SK-N-SH (cell line): ENCODE results near the gene CCDC141. TPM values are rescaled to one million over a fixed set of nuclear protein-coding genes. Genes with fewer than 3 reads are reported as not detected.

Source experiments
- CTCF ChIA-PET: fragments of 300-600, 350-600 bp; formaldehyde crosslinking; extraction: SDS; loops from one replicate; lab custom pipeline; 2021; lab: Yijun Ruan, JAX
- POLR2A ChIA-PET: fragments of 350-600 bp; sonication (Branson Sonifier 250); formaldehyde crosslinking; extraction: SDS; loops from one replicate; lab custom pipeline; 2020; ENCODE audit warnings: antibody characterized with exemption, inconsistent platforms; lab: Yijun Ruan, JAX
- DNase-seq: peaks from one replicate; pipeline ENCODE4 v3.0.0; 2012
- H2AFZ ChIP-seq: fragments of 200-600 bp; sonication (generic); 2 replicates; pipeline ENCODE4 v1.8.1; 2016; ENCODE audit warnings: antibody characterized with exemption, mild to moderate bottlenecking, low read depth
- H3F3A ChIP-seq: fragments of 200-600 bp; sonication (generic); replicated peaks from 2 replicates; pipeline ENCODE3; 2016; ENCODE audit warnings: antibody characterized with exemption, mild to moderate bottlenecking; ENCODE audit not compliant: insufficient read depth
- H3K27ac ChIP-seq, 2 experiments: fragments of 200-500 bp in 1 of 2; fragments of 200-600 bp in 1 of 2; sonication (Bioruptor generic) in 1 of 2; sonication (generic), shearing (Covaris generic) in 1 of 2; 2 replicates each; pipeline versions ENCODE4 v1.5.1 to v1.6.1; 2014 to 2016; ENCODE audit warnings: low read depth in 2 of 2, inconsistent platforms in 1 of 2, low read length in 1 of 2, mild to moderate bottlenecking in 1 of 2, mixed read lengths in 1 of 2
- H3K27me3 ChIP-seq: fragments of 200-600 bp; sonication (generic), shearing (Covaris generic); 2 replicates; pipeline ENCODE4 v1.6.1; 2016; ENCODE audit warnings: mixed run types; ENCODE audit not compliant: insufficient read depth
- H3K36me3 ChIP-seq, 2 experiments: fragments of 200-500 bp in 1 of 2; fragments of 200-600 bp in 1 of 2; sonication (Bioruptor generic) in 1 of 2; sonication (generic) in 1 of 2; replicated peaks in 1 of 2; 2 replicates each; pipeline versions ENCODE3 to v1.5.1; 2014 to 2016; ENCODE audit warnings: low read length in 1 of 2, mild to moderate bottlenecking in 1 of 2; ENCODE audit not compliant: insufficient read depth in 2 of 2, control insufficient read depth in 1 of 2
- H3K4me1 ChIP-seq, 2 experiments: fragments of 200-500 bp in 1 of 2; fragments of 200-600 bp in 1 of 2; sonication (Bioruptor generic) in 1 of 2; sonication (generic), shearing (Covaris generic) in 1 of 2; 2 replicates each; pipeline versions ENCODE4 v1.5.1 to v1.6.1; 2014 to 2016; ENCODE audit warnings: low read depth in 1 of 2, low read length in 1 of 2, mixed run types in 1 of 2; ENCODE audit not compliant: insufficient read depth in 2 of 2, control insufficient read depth in 1 of 2
- H3K4me2 ChIP-seq: fragments of 200-600 bp; sonication (generic), shearing (Covaris generic); 2 replicates; pipeline ENCODE4 v1.6.1; 2017; ENCODE audit warnings: mixed run types
- H3K4me3 ChIP-seq, 2 experiments: fragments of 200-500 bp in 1 of 2; fragments of 200-600 bp in 1 of 2; sonication (Bioruptor generic) in 1 of 2; sonication (generic), shearing (Covaris generic) in 1 of 2; 2 replicates each; pipeline versions ENCODE4 v1.5.1 to v1.8.1; 2014 to 2016; ENCODE audit warnings: low read depth in 2 of 2, inconsistent platforms in 1 of 2, low read length in 1 of 2, mild to moderate bottlenecking in 1 of 2, mixed read lengths in 1 of 2, moderate library complexity in 1 of 2
- H3K79me2 ChIP-seq: fragments of 200-600 bp; sonication (generic); 2 replicates; pipeline ENCODE4 v1.8.1; 2017; ENCODE audit warnings: mild to moderate bottlenecking; ENCODE audit not compliant: insufficient read depth
- H3K9ac ChIP-seq: fragments of 200-600 bp; sonication (generic); 2 replicates; pipeline ENCODE4 v1.6.1; 2017; ENCODE audit warnings: mixed run types
- H3K9me2 ChIP-seq: fragments of 200-600 bp; sonication (generic); 2 replicates; pipeline ENCODE4 v1.6.1; 2017; ENCODE audit warnings: mixed run types
- H3K9me3 ChIP-seq: fragments of 200-600 bp; sonication (generic); 2 replicates; pipeline ENCODE4 v1.6.1; 2017; ENCODE audit warnings: mixed run types, mild to moderate bottlenecking, moderate library complexity
- H4K20me1 ChIP-seq: fragments of 200-600 bp; sonication (generic); 2 replicates; pipeline ENCODE4 v1.6.1; 2017; ENCODE audit warnings: mild to moderate bottlenecking, mixed run types; ENCODE audit not compliant: insufficient read depth
- CTCF ChIP-seq: fragments of 200-600 bp; sonication (generic); IDR thresholded peaks from 2 replicates; pipeline ENCODE4 v1.6.1; 2017; ENCODE audit warnings: antibody characterized with exemption, mild to moderate bottlenecking, moderate library complexity
- ELF1 ChIP-seq: IDR thresholded peaks from 2 replicates; pipeline ENCODE4 v1.4.0; 2012
- EP300 ChIP-seq, 2 experiments: IDR thresholded peaks; 2 replicates each; pipeline versions ENCODE4 v1.4.0 to v1.6.1; 2012; ENCODE audit warnings: borderline replicate concordance in 1 of 2, low read depth in 1 of 2, low read length in 1 of 2
- JUND ChIP-seq: IDR thresholded peaks from 2 replicates; pipeline ENCODE4 v1.4.0; 2012
- MAX ChIP-seq: IDR thresholded peaks from 2 replicates; pipeline ENCODE4 v1.4.0; 2012; ENCODE audit warnings: low read depth
- MEF2A ChIP-seq: IDR thresholded peaks from 2 replicates; pipeline ENCODE4 v1.4.0; 2012; ENCODE audit warnings: low read depth, borderline replicate concordance
- NFIC ChIP-seq: IDR thresholded peaks from 2 replicates; pipeline ENCODE4 v1.4.0; 2012; ENCODE audit warnings: borderline replicate concordance
- NRF1 ChIP-seq: IDR thresholded peaks from 2 replicates; pipeline ENCODE4 v1.6.1; 2012; ENCODE audit warnings: low read depth, mild to moderate bottlenecking, low read length
- PBX3 ChIP-seq: IDR thresholded peaks from 2 replicates; pipeline ENCODE4; 2012
- POLR2AphosphoS5 ChIP-seq: IDR thresholded peaks from 2 replicates; pipeline ENCODE4 v1.6.1; 2012; ENCODE audit warnings: low read depth, low read length
- RAD21 ChIP-seq: IDR thresholded peaks from 2 replicates; pipeline ENCODE4 v1.6.1; 2012; ENCODE audit warnings: mild to moderate bottlenecking, low read length
- RCOR1 ChIP-seq: fragments of 150-350 bp; IDR thresholded peaks from 2 replicates; pipeline ENCODE4 v1.6.1; 2017; ENCODE audit warnings: antibody characterized with exemption, low read length
- RFX5 ChIP-seq: IDR thresholded peaks from 2 replicates; pipeline ENCODE4 v1.6.1; 2012; ENCODE audit warnings: mild to moderate bottlenecking, improper control_type of control experiment, low read length
- SIN3A ChIP-seq: IDR thresholded peaks from 2 replicates; pipeline ENCODE4 v1.6.1; 2012; ENCODE audit warnings: low read depth, mild to moderate bottlenecking, low read length, moderate library complexity, borderline replicate concordance
- TAF1 ChIP-seq: IDR thresholded peaks from 2 replicates; pipeline ENCODE4 v1.6.1; 2012; ENCODE audit warnings: low read depth, mild to moderate bottlenecking, low read length, moderate library complexity, borderline replicate concordance
- TCF12 ChIP-seq: IDR thresholded peaks from 2 replicates; pipeline ENCODE4 v1.4.0; 2012
- USF1 ChIP-seq: IDR thresholded peaks from 2 replicates; pipeline ENCODE4 v1.4.0; 2012; ENCODE audit warnings: low read depth, borderline replicate concordance
- ZBTB33 ChIP-seq: IDR thresholded peaks from 2 replicates; pipeline ENCODE4 v1.4.0; 2012; ENCODE audit warnings: low read depth, borderline replicate concordance
- WGBS: methylation state at CpG from one replicate; pipeline ENCODE4 v1.1.6; 2017; ENCODE audit warnings: low lambda C conversion rate; 5-methylcytosine and 5-hydroxymethylcytosine counted together
- polyA plus RNA-seq, 3 experiments: library from polyadenylated mRNA; depleted of rRNA; stranded (reverse); fragments of >200 nt; gene quantifications; 2 replicates each; pipeline ENCODE4 v1.2.3, GENCODE V29; 2012
- TF ChIP-seq, protein P1 (sequence below): fragments of 150-350 bp; IDR thresholded peaks from 2 replicates; pipeline ENCODE4 v1.6.1; 2017; ENCODE audit warnings: antibody characterized with exemption, low read length, low read depth, borderline replicate concordance
- TF ChIP-seq, protein P2 (sequence below): fragments of 150-350 bp; IDR thresholded peaks from 2 replicates; pipeline ENCODE4 v1.6.1; 2016; ENCODE audit warnings: mild to moderate bottlenecking, low read depth, low read length

The CCDC141 gene
- polyA plus RNA-seq, 1 of the 3 experiments (the other 2 are of a cell fraction), result 0.02 TPM

DNA sequence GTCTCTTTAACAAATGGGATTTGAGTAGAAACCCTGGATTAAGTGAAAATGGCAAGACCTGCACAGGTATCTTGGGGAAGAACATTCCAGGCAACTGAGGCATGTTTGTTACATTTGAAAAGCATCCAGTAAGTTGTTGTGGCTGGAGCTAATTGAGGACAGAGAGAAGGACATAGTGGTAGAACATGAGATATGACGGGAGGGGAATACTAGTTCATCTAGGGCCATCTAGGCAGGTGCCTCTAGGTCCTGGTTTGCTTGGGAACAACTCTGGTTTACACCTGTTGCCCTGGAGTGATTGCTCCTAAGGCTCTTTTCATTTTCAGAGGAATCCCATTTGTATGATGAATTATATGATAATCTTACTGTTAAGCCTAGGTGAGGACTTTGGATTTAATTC lies 19.7 kb upstream of the CCDC141 start:
- Histone ChIP-seq H3K36me3 (no peaks in the 10 kb centered on the region), H3K4me2 (no peak overlapping the region), H3K9me3 (no peaks in the 10 kb centered on the region), H3F3A (no peaks in the 10 kb centered on the region), H3K4me1 (no peaks in the 10 kb centered on the region), H3K27me3 (no peaks in the 10 kb centered on the region), H3K9me2 (no peaks in the 10 kb centered on the region), H3K79me2 (no peaks in the 10 kb centered on the region), H2AFZ (no peak overlapping the region), H3K4me3 (no peak overlapping the region), H3K9ac (no peak overlapping the region), H4K20me1 (no peaks in the 10 kb centered on the region), H3K27ac (no peak overlapping the region)
- DNase-seq, result no peak
- ChIA-PET CTCF (no interaction called here), POLR2A (no interaction called here)
- no peak for TF ChIP-seq USF1
- TF ChIP-seq CTCF, result no peak
- no peak for TF ChIP-seq ZBTB33
- no peak for TF ChIP-seq TAF1
- no peak for TF ChIP-seq MAX
- no peak for TF ChIP-seq RAD21
- no peak for TF ChIP-seq SIN3A
- no peak for TF ChIP-seq TCF12
- TF ChIP-seq MEF2A, result no peak
- TF ChIP-seq RFX5, result no peak
- TF ChIP-seq, protein P1, sequence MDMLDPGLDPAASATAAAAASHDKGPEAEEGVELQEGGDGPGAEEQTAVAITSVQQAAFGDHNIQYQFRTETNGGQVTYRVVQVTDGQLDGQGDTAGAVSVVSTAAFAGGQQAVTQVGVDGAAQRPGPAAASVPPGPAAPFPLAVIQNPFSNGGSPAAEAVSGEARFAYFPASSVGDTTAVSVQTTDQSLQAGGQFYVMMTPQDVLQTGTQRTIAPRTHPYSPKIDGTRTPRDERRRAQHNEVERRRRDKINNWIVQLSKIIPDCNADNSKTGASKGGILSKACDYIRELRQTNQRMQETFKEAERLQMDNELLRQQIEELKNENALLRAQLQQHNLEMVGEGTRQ, result no peak
- TF ChIP-seq NFIC, result no peak
- no peak for TF ChIP-seq NRF1
- no peak for TF ChIP-seq EP300 (IDR thresholded peaks at IDR 0.05; ENCODE audit: borderline replicate concordance in 1 of 2, low read depth in 1 of 2, low read length in 1 of 2)
- TF ChIP-seq POLR2AphosphoS5, result no peak
- TF ChIP-seq, protein P2, sequence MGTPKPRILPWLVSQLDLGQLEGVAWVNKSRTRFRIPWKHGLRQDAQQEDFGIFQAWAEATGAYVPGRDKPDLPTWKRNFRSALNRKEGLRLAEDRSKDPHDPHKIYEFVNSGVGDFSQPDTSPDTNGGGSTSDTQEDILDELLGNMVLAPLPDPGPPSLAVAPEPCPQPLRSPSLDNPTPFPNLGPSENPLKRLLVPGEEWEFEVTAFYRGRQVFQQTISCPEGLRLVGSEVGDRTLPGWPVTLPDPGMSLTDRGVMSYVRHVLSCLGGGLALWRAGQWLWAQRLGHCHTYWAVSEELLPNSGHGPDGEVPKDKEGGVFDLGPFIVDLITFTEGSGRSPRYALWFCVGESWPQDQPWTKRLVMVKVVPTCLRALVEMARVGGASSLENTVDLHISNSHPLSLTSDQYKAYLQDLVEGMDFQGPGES, result no peak
- TF ChIP-seq RCOR1, result no peak
- TF ChIP-seq ELF1, result no peak
- TF ChIP-seq PBX3, result no peak
- TF ChIP-seq JUND, result no peak
- WGBS, result 8% methylated on average over 1 of the region's 1 CpG
